ENCODE data around the gene PNCK. TPM values are rescaled to one million over a fixed set of nuclear protein-coding genes. Genes with fewer than 3 reads are reported as not detected.

PNCK gene
- total RNA-seq, 1 experiment from 2014 or later = 0.60 TPM

DNA sequence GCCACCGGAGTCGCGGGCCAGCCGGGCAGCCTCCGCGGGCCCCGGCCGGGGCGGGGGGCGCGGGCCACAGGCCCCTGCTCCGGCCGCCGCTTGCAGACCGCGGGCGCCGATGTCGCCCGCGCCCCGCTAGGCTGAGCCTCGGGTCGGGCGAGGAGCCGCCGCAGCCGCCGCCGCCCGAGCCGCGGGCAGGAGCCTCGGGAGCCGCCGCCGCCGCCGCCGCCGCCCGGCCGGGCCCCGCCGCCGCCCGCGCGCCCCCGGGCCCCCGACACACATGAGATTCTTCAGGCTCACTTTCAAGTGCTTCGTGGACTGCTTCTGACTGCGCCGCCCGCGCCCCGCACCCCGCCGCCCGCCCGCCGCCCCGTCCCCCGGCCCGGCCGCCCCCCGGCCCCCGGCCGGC, 14.5 kb upstream of the PNCK start:
- Histone ChIP-seq H3K9me3 (ENCODE audit: low read depth, low read length, poor library complexity, severe bottlenecking) (no peaks in the 10 kb centered on the region), H3K27me3 (replicated peaks; ENCODE audit: insufficient read depth, low read depth, low read length, poor library complexity) (no peaks in the 10 kb centered on the region), H3K4me3 (ENCODE audit: low read depth, low read length, poor library complexity, severe bottlenecking) (no peak overlapping the region), H3K27ac (ENCODE audit: low read depth, low read length, poor library complexity, severe bottlenecking) (no peak overlapping the region), H3K36me3 (ENCODE audit: insufficient read depth, low read length, poor library complexity, severe bottlenecking) (no peaks in the 10 kb centered on the region), H3K4me1 (ENCODE audit: insufficient read depth, low read length, poor library complexity, severe bottlenecking) (peaks cover 5% of the 10 kb centered on the region)
- DNase-seq (ENCODE audit: low spot score) = no peak
- POLR2A ChIA-PET (ENCODE audit: low non-redundant PET) = no interaction called here
- intact Hi-C loops (cut with micrococcal nuclease; ENCODE audit: unreplicated experiment) = no loop called here
- no TSS peak for BruUV-seq (replicated peaks)
- CTCF ChIA-PET = interaction anchor here (1.0 kb wide), 1 partner anchor 259 kb away, joined by 3 read pairs; no protein-coding TSS in a partner anchor
- no peak for TF ChIP-seq EZH2 (IDR thresholded peaks at IDR 0.05; ENCODE audit: borderline replicate concordance, low read depth, low read length, poor library complexity, severe bottlenecking)
- TF ChIP-seq, protein P1, sequence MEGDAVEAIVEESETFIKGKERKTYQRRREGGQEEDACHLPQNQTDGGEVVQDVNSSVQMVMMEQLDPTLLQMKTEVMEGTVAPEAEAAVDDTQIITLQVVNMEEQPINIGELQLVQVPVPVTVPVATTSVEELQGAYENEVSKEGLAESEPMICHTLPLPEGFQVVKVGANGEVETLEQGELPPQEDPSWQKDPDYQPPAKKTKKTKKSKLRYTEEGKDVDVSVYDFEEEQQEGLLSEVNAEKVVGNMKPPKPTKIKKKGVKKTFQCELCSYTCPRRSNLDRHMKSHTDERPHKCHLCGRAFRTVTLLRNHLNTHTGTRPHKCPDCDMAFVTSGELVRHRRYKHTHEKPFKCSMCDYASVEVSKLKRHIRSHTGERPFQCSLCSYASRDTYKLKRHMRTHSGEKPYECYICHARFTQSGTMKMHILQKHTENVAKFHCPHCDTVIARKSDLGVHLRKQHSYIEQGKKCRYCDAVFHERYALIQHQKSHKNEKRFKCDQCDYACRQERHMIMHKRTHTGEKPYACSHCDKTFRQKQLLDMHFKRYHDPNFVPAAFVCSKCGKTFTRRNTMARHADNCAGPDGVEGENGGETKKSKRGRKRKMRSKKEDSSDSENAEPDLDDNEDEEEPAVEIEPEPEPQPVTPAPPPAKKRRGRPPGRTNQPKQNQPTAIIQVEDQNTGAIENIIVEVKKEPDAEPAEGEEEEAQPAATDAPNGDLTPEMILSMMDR (conservative IDR thresholded peaks at IDR 0.05; ENCODE audit: low read depth, low read length) = no peak

GRCh38 chrX:153687121-153688039, 13.8 kb upstream of the PNCK start, which contains the start of gene SLC6A8:
SLC6A8 (plus strand) TSS chrX:153687926; CDS start chrX:153688575, 649 bp downstream.
- Histone ChIP-seq H3K27me3 (replicated peaks; ENCODE audit: insufficient read depth, low read depth, low read length, poor library complexity) (no peaks in the 10 kb centered on the region), H3K27ac (ENCODE audit: low read depth, low read length, poor library complexity, severe bottlenecking) (peak within 1 kb of the TSS; percentile 30), H3K4me3 (ENCODE audit: low read depth, low read length, poor library complexity, severe bottlenecking) (peak within 1 kb of the TSS; percentile 46), H3K4me1 (ENCODE audit: insufficient read depth, low read length, poor library complexity, severe bottlenecking) (peaks cover 5% of the 10 kb centered on the region), H3K9me3 (ENCODE audit: low read depth, low read length, poor library complexity, severe bottlenecking) (no peaks in the 10 kb centered on the region), H3K36me3 (ENCODE audit: insufficient read depth, low read length, poor library complexity, severe bottlenecking) (no peaks in the 10 kb centered on the region)
- DNase-seq (ENCODE audit: low spot score) = peak; percentile 62
- ChIA-PET POLR2A (ENCODE audit: low non-redundant PET) (interaction anchor here (0.7 kb wide), 1 partner anchor 279 kb away, joined by 6 read pairs; no protein-coding TSS in a partner anchor), CTCF (interaction anchor here (1.0 kb wide), 1 partner anchor 260 kb away, joined by 3 read pairs; no protein-coding TSS in a partner anchor)
- intact Hi-C loops (cut with micrococcal nuclease; ENCODE audit: unreplicated experiment) = no loop called here
- BruUV-seq (replicated peaks) = no TSS peak
- TF ChIP-seq, protein P1 (conservative IDR thresholded peaks at IDR 0.05; ENCODE audit: low read depth, low read length) = peak; percentile 32; the same call in 1 of the 2 replicates
- no peak for TF ChIP-seq EZH2 (IDR thresholded peaks at IDR 0.05; ENCODE audit: borderline replicate concordance, low read depth, low read length, poor library complexity, severe bottlenecking)

DNA sequence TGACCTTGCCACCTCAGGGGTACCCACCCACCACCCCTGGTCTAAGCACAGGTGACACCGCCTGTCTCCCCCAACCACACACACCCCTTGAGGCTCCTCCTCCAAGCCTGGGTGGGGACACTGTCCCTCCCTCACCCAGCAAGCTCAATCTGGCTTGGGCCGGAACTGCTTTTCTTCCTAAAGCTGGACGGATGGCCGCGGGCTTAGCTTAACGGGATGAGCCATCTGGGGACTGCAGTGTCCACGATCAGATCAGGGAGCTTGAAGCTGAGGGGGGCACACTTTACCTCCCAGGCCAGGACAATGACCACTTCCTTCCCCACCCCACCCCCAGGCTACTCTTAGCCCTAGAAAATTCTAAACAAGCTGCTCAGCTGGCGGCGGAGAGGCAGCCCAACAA, 13.1 kb upstream of the PNCK start:
- DNase-seq (ENCODE audit: low spot score) = no peak
- peaks cover 5% of the 10 kb centered on the region for H3K4me1 ChIP-seq (ENCODE audit: insufficient read depth, low read length, poor library complexity, severe bottlenecking)
- POLR2A ChIA-PET (ENCODE audit: low non-redundant PET) = interaction anchor here (0.7 kb wide), 1 partner anchor 280 kb away, joined by 6 read pairs; no protein-coding TSS in a partner anchor
- no peaks in the 10 kb centered on the region for H3K27me3 ChIP-seq (replicated peaks; ENCODE audit: insufficient read depth, low read depth, low read length, poor library complexity)
- H3K27ac ChIP-seq (ENCODE audit: low read depth, low read length, poor library complexity, severe bottlenecking) = no peak overlapping the region
- no TSS peak for BruUV-seq (replicated peaks)
- CTCF ChIA-PET = no interaction called here
- no peaks in the 10 kb centered on the region for H3K36me3 ChIP-seq (ENCODE audit: insufficient read depth, low read length, poor library complexity, severe bottlenecking)
- intact Hi-C loops (cut with micrococcal nuclease; ENCODE audit: unreplicated experiment) = no loop called here
- TF ChIP-seq, protein P1 (conservative IDR thresholded peaks at IDR 0.05; ENCODE audit: low read depth, low read length) = no peak
- TF ChIP-seq EZH2 (IDR thresholded peaks at IDR 0.05; ENCODE audit: borderline replicate concordance, low read depth, low read length, poor library complexity, severe bottlenecking) = no peak
- no peak overlapping the region for H3K4me3 ChIP-seq (ENCODE audit: low read depth, low read length, poor library complexity, severe bottlenecking)
- no peaks in the 10 kb centered on the region for H3K9me3 ChIP-seq (ENCODE audit: low read depth, low read length, poor library complexity, severe bottlenecking)

Data from A673 (cell line).